Common myeloid progenitor, CD34-positive (primary cell): ENCODE measurements around the gene FOXK2.
A peak's percentile ranks its signal among the peaks of the same experiment; 100 is the strongest.
"Not testable (repeated sequence)": the region's sequence is repeated elsewhere in the genome, so short reads cannot be mapped to it uniquely, and the experiment has no call there.

Experiments
- CTCF ChIA-PET: fragments of 350-600 bp; sonication (Branson Sonifier 250); formaldehyde crosslinking; loops from one replicate; lab custom pipeline; 2021; ENCODE audit warnings: antibody characterized with exemption; lab: Charles Lee
- POLR2A ChIA-PET: fragments of 350-600 bp; sonication (Branson Sonifier 250); formaldehyde crosslinking; loops from one replicate; lab custom pipeline; 2021; ENCODE audit warnings: antibody characterized with exemption; lab: Charles Lee
- DNase-seq, 3 donors: peaks; one replicate each; pipeline versions ENCODE4 v3.0.0 to v3.0.0-alpha.2; 2013
- H3K27ac ChIP-seq, 2 experiments: 1 replicate in 1 of 2; 2 replicates in 1 of 2; pipeline ENCODE4 v1.7.0; 2013; ENCODE audit warnings: inconsistent platforms in 2 of 2, low read length in 2 of 2, mild to moderate bottlenecking in 2 of 2, low read depth in 1 of 2, moderate library complexity in 1 of 2; ENCODE audit not compliant: severe bottlenecking in 2 of 2, insufficient read depth in 1 of 2, poor library complexity in 1 of 2
- H3K27me3 ChIP-seq, 5 experiments: replicated peaks in 2 of 5; 1 replicate in 3 of 5; 2 replicates in 2 of 5; pipeline versions ENCODE4 v1.6.1 to v1.7.0; 2013; ENCODE audit warnings: low read length in 4 of 5, mild to moderate bottlenecking in 2 of 5, moderate library complexity in 2 of 5, inconsistent platforms in 1 of 5; ENCODE audit not compliant: insufficient read depth in 5 of 5, control insufficient read depth in 4 of 5
- H3K36me3 ChIP-seq, 4 experiments: 1 replicate in 2 of 4; 2 replicates in 2 of 4; pipeline versions ENCODE4 v1.6.1 to v1.7.0; 2013; ENCODE audit warnings: low read length in 3 of 4, control low read depth in 1 of 4, mild to moderate bottlenecking in 1 of 4; ENCODE audit not compliant: control insufficient read depth in 4 of 4, insufficient read depth in 4 of 4
- H3K4me1 ChIP-seq, 4 experiments: 1 replicate in 3 of 4; 2 replicates in 1 of 4; pipeline versions ENCODE4 v1.6.1 to v1.7.1; 2013; ENCODE audit warnings: low read length in 3 of 4, mild to moderate bottlenecking in 3 of 4, control low read depth in 1 of 4, inconsistent platforms in 1 of 4, moderate library complexity in 1 of 4; ENCODE audit not compliant: control insufficient read depth in 4 of 4, insufficient read depth in 4 of 4; ENCODE audit errors: control extremely low read depth in 1 of 4
- H3K4me3 ChIP-seq, 7 experiments: 1 replicate in 4 of 7; 2 replicates in 3 of 7; pipeline versions ENCODE4 v1.5.1 to v1.7.0; 2013; ENCODE audit warnings: mild to moderate bottlenecking in 7 of 7, low read length in 6 of 7, moderate library complexity in 6 of 7, inconsistent platforms in 2 of 7, low read depth in 2 of 7, control low read depth in 1 of 7; ENCODE audit not compliant: insufficient read depth in 4 of 7, control insufficient read depth in 1 of 7; ENCODE audit errors: extremely low read depth in 1 of 7
- H3K9me3 ChIP-seq, 5 experiments: 1 replicate in 4 of 5; 2 replicates in 1 of 5; pipeline versions ENCODE4 v1.6.1 to v1.7.1; 2013; ENCODE audit warnings: low read length in 4 of 5, mild to moderate bottlenecking in 2 of 5, inconsistent platforms in 1 of 5, low read depth in 1 of 5, moderate library complexity in 1 of 5; ENCODE audit not compliant: control insufficient read depth in 4 of 5, insufficient read depth in 2 of 5; ENCODE audit errors: control extremely low read depth in 1 of 5
- WGBS: methylation state at CpG from one replicate; pipeline ENCODE4 v1.1.5; 2013; ENCODE audit not compliant: insufficient coverage; 5-methylcytosine and 5-hydroxymethylcytosine counted together

Gene FOXK2

DNA sequence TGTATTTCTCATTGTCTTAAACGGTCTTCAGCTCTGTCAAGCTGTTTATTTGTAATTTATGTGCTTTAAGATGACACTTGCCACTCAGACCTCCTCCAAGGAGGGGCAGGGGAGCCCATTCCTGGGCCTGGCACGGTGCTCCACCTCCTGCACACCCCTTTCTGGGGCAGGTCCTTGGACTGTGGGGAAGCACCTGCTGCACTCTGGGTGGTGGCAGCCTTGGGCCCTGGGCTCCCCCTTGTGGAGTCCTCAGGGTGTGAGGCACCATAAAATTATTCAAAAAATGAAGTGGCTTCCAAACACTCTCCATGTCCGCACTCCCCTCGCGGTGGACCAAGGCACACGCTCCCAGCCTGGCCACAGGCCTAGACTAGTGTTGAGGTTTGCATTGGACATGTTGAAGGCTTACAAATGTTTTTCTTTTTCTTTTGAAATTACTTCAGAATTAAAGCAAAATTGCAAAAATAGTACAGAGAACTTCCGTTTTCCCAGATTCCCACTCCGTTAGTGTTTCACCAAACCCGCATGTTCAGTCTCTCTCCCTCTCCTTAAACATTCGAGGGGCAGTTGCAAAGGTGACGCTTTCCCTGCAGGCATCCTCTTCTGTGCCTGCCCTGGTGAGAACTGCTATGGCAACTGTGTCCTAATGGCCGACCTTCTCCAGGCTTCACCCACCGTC lies 32.4 kb downstream of the FOXK2 start:
- Histone ChIP-seq H3K4me1 (peaks cover 0 to 37% (median 32%) of the 10 kb centered on the region in 4 experiments), H3K9me3 (no peaks in the 10 kb centered on the region), H3K27me3 (no peaks in the 10 kb centered on the region), H3K36me3 (peaks cover 0 to 4% (median 0%) of the 10 kb centered on the region in 4 experiments), H3K4me3 (no peak overlapping the region), H3K27ac (no peak overlapping the region)
- ChIA-PET POLR2A (no interaction called here), CTCF (interaction anchor here (0.7 to 10.5 kb wide), 11 partner anchors 9 to 74 kb away, joined by 3 to 161 read pairs (median 4); no protein-coding TSS in a partner anchor)
- 66% methylated on average over 9 of the region's 13 CpGs for WGBS
- peak; percentile 79 to 89 (median 88) for DNase-seq

DNA sequence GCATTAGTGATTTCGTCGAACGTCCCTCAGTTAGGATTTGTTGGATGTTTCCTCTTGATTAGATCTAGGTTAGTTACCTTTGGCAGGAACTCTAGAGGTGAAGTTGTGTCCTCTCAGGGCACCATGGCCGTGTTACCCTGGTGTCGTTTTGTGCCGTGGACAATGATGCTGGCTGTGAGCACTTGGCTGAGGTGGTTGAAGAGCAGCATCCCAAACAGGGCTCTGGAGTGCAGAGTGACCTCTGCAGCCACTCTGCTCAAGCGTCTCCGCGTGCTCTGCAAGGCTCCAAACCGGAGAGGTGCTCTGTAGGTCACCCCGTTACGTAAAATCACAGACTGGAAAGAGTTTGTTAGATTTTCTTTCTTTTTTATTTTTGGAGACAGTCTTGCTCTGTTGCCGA lies 33.0 kb downstream of the FOXK2 start:
- Histone ChIP-seq H3K9me3 (no peaks in the 10 kb centered on the region), H3K27me3 (no peaks in the 10 kb centered on the region), H3K4me1 (peaks cover 0 to 37% (median 32%) of the 10 kb centered on the region in 4 experiments), H3K36me3 (peaks cover 0 to 4% (median 0%) of the 10 kb centered on the region in 4 experiments), H3K4me3 (no peak overlapping the region), H3K27ac (no peak overlapping the region)
- ChIA-PET CTCF (interaction anchor here (1.0 to 2.6 kb wide), 4 partner anchors 20 to 201 kb away, joined by 3 to 14 read pairs (median 6); no protein-coding TSS in a partner anchor), POLR2A (no interaction called here)
- WGBS, result 97% methylated on average over 13 of the region's 13 CpGs
- no peak for DNase-seq

DNA sequence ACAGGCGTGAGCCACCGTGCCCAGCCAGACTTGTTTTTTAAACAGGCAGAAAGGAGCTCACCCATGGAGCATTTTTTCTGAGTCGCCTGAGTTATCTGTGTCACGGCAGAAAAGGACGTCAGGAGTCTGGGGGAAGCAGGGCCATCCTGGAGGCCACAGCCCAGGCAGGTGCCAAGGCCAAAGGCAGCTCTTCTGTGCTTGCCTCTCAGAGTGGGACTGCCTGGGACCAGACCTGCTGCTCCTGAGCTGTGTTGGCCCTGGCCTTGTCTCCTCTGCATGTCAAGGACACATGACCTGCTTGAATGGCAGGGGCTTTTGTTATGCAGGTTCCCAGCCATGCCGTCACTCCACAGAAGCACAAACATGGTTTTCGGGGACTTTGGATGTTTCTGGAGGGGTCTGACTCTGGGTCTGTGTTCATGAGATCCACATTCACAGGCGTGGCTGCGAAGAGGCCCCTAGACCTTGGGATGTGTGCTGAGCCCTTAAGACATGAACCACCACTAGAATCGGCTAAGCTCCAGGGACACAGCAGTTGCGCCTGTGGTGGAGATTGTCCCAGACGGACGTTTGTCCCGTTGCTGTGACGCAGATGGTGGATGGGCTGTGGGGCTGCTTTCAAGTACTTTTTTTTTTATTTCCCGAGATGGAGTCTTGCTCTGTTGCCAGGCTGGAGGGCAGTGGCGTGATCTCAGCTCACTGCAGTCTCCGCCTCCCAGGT lies 33.8 kb downstream of the FOXK2 start:
- H3K27me3 ChIP-seq, result no peaks in the 10 kb centered on the region
- WGBS, result 96% methylated on average over 16 of the region's 18 CpGs
- no peaks in the 10 kb centered on the region for H3K9me3 ChIP-seq
- CTCF ChIA-PET, result interaction anchor here (0.6 to 2.6 kb wide), 16 partner anchors 9 to 202 kb away, joined by 3 to 14 read pairs (median 3); partner anchors contain the start of genes FOXK2 and NARF
- no peak for DNase-seq
- peaks cover 0 to 32% (median 27%) of the 10 kb centered on the region in 4 experiments for H3K4me1 ChIP-seq
- peaks cover 0 to 11% (median 2%) of the 10 kb centered on the region in 4 experiments for H3K36me3 ChIP-seq
- H3K4me3 ChIP-seq, result no peak overlapping the region
- no peak overlapping the region for H3K27ac ChIP-seq
- POLR2A ChIA-PET, result interaction anchor here (0.9 kb wide), 1 partner anchor 58 kb away, joined by 3 read pairs; no protein-coding TSS in a partner anchor

DNA sequence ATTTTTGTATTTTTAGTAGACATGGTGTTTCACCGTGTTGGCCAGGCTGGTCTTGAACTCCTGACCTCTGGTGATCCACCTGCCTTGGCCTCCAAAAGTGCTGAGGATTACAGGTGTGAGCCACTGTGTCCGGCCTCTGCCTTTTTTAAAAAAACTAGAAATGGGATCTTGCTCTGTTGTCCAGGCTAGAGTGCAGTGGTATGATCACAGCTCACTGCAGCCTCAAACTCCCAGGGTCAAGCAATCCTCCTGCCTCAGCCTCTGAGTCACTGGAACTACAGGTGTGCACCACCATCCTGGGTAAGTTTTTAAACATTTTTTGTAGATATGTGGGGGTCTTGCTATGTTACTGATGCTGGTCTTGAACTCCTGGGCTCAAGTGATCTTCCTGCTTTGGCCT lies 38.0 kb downstream of the FOXK2 start:
- H3K27me3 ChIP-seq, H3K4me3 ChIP-seq, DNase-seq, H3K27ac ChIP-seq, POLR2A ChIA-PET, H3K36me3 ChIP-seq, H3K9me3 ChIP-seq: not testable (repeated sequence)
- peaks cover 0 to 18% (median 13%) of the 10 kb centered on the region in 4 experiments for H3K4me1 ChIP-seq
- WGBS, result 100% methylated on average over 1 of the region's 2 CpGs
- CTCF ChIA-PET, result interaction anchor here (0.9 kb wide), 1 partner anchor 13 kb away, joined by 3 read pairs; no protein-coding TSS in a partner anchor

DNA sequence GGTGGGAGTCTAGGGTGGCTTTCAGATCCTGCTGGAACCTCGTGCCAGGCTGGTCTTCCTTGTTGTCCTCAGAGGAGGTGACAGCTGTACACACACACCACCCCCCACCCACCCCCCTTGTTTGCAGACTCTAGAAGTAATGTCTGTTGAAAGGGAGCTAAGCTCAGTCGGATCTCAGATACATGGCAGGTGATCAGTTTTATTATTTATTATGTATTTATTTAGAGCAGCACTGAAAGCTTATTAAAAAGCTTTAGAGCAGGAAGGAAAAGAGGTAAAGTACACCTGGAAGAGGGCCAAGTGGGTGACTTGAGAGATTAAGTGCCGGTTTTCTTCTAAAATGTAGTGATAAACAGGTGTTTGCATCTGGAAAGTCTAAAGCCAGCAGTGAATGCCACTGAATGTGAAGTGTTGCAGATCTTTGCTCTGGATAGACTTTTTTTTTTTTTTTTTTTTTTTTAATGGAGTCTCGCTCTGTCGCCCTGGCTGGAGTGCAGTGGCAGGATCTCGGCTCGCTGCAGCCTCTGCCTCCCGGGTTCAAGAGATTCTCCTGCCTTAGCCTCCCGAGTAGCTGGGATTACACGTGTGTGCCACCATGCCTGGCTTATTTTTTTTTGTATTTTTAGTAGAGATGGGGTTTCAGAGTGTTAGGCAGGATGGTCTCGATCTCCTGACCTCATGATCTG lies 40.2 kb downstream of the FOXK2 start:
- DNase-seq, result peak in 2 of 3 donors; percentile 32 to 33
- POLR2A ChIA-PET, result interaction anchor here (0.5 to 0.6 kb wide), 2 partner anchors 62 to 78 kb away, joined by 3 to 9 read pairs; no protein-coding TSS in a partner anchor
- CTCF ChIA-PET, result interaction anchor here (1.0 to 1.4 kb wide), 3 partner anchors 10 to 205 kb away, joined by 3 to 5 read pairs (median 3); no protein-coding TSS in a partner anchor
- Histone ChIP-seq H3K4me1 (peaks cover 0 to 15% (median 10%) of the 10 kb centered on the region in 4 experiments), H3K9me3 (no peaks in the 10 kb centered on the region), H3K4me3 (no peak overlapping the region), H3K27ac (no peak overlapping the region), H3K36me3 (peaks cover 3 to 16% (median 8%) of the 10 kb centered on the region in 4 experiments), H3K27me3 (no peaks in the 10 kb centered on the region)
- WGBS, result 84% methylated on average over 5 of the region's 11 CpGs

DNA sequence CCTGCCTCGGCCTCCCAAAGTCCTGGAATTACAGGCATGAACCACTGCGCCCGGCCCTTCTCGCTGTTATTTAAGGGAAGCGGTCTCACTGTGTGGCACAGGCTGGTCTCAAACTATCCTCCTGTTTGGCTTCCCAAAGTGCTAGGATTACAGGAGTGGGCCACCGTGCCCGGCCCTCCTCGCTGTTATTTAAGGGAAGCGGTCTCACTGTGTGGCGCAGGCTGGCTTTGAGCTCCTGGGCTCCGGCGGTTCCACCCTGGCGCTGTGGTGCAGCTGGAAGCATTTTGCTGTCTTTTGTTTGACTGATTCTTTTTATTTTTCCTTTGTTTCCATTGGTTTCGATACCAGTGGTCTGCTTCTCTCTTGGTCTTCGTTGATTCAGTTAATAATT lies 40.7 kb downstream of the FOXK2 start:
- Histone ChIP-seq H3K36me3 (peaks cover 3 to 19% (median 10%) of the 10 kb centered on the region in 4 experiments), H3K4me1 (peaks cover 0 to 15% (median 9%) of the 10 kb centered on the region in 4 experiments), H3K4me3 (no peak overlapping the region), H3K27me3 (no peaks in the 10 kb centered on the region), H3K27ac (no peak overlapping the region), H3K9me3 (no peaks in the 10 kb centered on the region)
- ChIA-PET POLR2A (no interaction called here), CTCF (interaction anchor here (0.9 to 1.3 kb wide), 3 partner anchors 21 to 205 kb away, joined by 3 read pairs; no protein-coding TSS in a partner anchor)
- DNase-seq, result no peak
- WGBS, result 95% methylated on average over 14 of the region's 15 CpGs
